Endothelial cell of umbilical vein (primary cell): ENCODE data around the gene REC8. TPM values are rescaled to one million over a fixed set of nuclear protein-coding genes. Genes with fewer than 3 reads are reported as not detected.

Source experiments
- BruUV-seq: library from RNA; stranded (reverse); fragments of 400-500 nt; replicated peaks from 2 replicates; lab custom pipeline; 2021; lab: Mats Ljungman, UMichigan
- CTCF ChIA-PET: fragments of 300-600, 350-600 bp; sonication (Branson Sonifier 250); formaldehyde crosslinking; loops from one replicate; lab custom pipeline; 2021; ENCODE audit warnings: antibody characterized with exemption, inconsistent platforms; lab: Charles Lee
- POLR2A ChIA-PET: fragments of 300-600, 350-600 bp; sonication (Branson Sonifier 250); formaldehyde crosslinking; loops from one replicate; lab custom pipeline; 2021; ENCODE audit warnings: antibody characterized with exemption, inconsistent platforms; lab: Charles Lee
- DNase-seq: peaks from one replicate; pipeline ENCODE4 v3.0.0-alpha.2; 2011; ENCODE audit warnings: low read depth, low spot score
- FAIRE-seq: peaks from 2 replicates; lab custom pipeline; 2011; peaks lifted over from hg19 to GRCh38; lab: Jason Lieb, UNC
- H2AFZ ChIP-seq: 2 replicates; pipeline ENCODE4 v1.6.0; 2012; ENCODE audit warnings: low read depth, low read length, control low read depth, inconsistent platforms
- H3K27ac ChIP-seq: 2 replicates; pipeline ENCODE4 v1.5.1; 2011; ENCODE audit warnings: low read depth, mild to moderate bottlenecking, control low read depth, low read length, moderate library complexity; ENCODE audit not compliant: insufficient read depth
- H3K27me3 ChIP-seq, 2 experiments: 2 replicates each; pipeline versions ENCODE4 v1.6.0 to v1.6.1; 2011; ENCODE audit warnings: low read length in 2 of 2, mixed read lengths in 1 of 2; ENCODE audit not compliant: control insufficient read depth in 2 of 2, insufficient read depth in 2 of 2
- H3K36me3 ChIP-seq, 2 experiments: 2 replicates in 1 of 2; 3 replicates in 1 of 2; pipeline ENCODE4 v1.5.1; 2011; ENCODE audit warnings: low read length in 2 of 2, mild to moderate bottlenecking in 1 of 2, moderate library complexity in 1 of 2; ENCODE audit not compliant: control insufficient read depth in 2 of 2, insufficient read depth in 2 of 2; ENCODE audit errors: extremely low read depth in 1 of 2
- H3K4me1 ChIP-seq: 3 replicates; pipeline ENCODE4 v1.5.1; 2011; ENCODE audit warnings: mild to moderate bottlenecking, low read length; ENCODE audit not compliant: control insufficient read depth, insufficient read depth; ENCODE audit errors: extremely low read depth
- H3K4me2 ChIP-seq: 2 replicates; pipeline ENCODE4 v1.6.1; 2011; ENCODE audit warnings: low read length, control low read depth, mixed read lengths; ENCODE audit not compliant: insufficient read depth
- H3K4me3 ChIP-seq, 3 experiments: fragments of 200-600 bp in 1 of 3; sonication (generic), shearing (Covaris generic) in 1 of 3; replicated peaks in 1 of 3; 2 replicates each; pipeline ENCODE4 v1.5.1; 2011 to 2016; ENCODE audit warnings: control low read depth in 3 of 3, low read length in 3 of 3, mild to moderate bottlenecking in 2 of 3, inconsistent platforms in 1 of 3, low read depth in 1 of 3, moderate library complexity in 1 of 3; ENCODE audit not compliant: insufficient read depth in 1 of 3
- H3K79me2 ChIP-seq: 2 replicates; pipeline ENCODE4 v1.6.0; 2012; ENCODE audit warnings: low read length, inconsistent platforms; ENCODE audit not compliant: control insufficient read depth, insufficient read depth
- H3K9ac ChIP-seq: replicated peaks from 2 replicates; pipeline ENCODE3; 2011; ENCODE audit warnings: low read length, control low read depth; ENCODE audit not compliant: insufficient read depth; ENCODE audit errors: extremely low read depth
- H3K9me1 ChIP-seq: replicated peaks from 3 replicates; pipeline ENCODE4 v1.6.0; 2011; ENCODE audit warnings: mild to moderate bottlenecking, low read length; ENCODE audit not compliant: control insufficient read depth, insufficient read depth; ENCODE audit errors: extremely low read depth
- H3K9me3 ChIP-seq: replicated peaks from 2 replicates; pipeline ENCODE4 v1.5.1; 2012; ENCODE audit warnings: low read length, inconsistent platforms; ENCODE audit not compliant: control insufficient read depth, insufficient read depth
- H4K20me1 ChIP-seq: replicated peaks from 2 replicates; pipeline ENCODE3; 2011; ENCODE audit warnings: mild to moderate bottlenecking, low read length; ENCODE audit not compliant: control insufficient read depth, insufficient read depth; ENCODE audit errors: extremely low read depth
- CTCF ChIP-seq, 2 donors: IDR thresholded peaks; 1 replicate in 1 of 2; 2 replicates in 1 of 2; pipeline ENCODE4 v1.5.1; 2011; ENCODE audit warnings: low read length in 2 of 2, mild to moderate bottlenecking in 2 of 2, moderate library complexity in 2 of 2, control low read depth in 1 of 2, inconsistent platforms in 1 of 2, low read depth in 1 of 2; ENCODE audit not compliant: insufficient read depth in 1 of 2; ENCODE audit errors: extremely low read depth in 1 of 2
- EZH2 ChIP-seq: IDR thresholded peaks from 2 replicates; pipeline ENCODE4 v1.6.1; 2012; ENCODE audit warnings: borderline replicate concordance, low read depth, mild to moderate bottlenecking, moderate library complexity, low read length, inconsistent platforms; ENCODE audit not compliant: severe bottlenecking
- FOS ChIP-seq: IDR thresholded peaks from 2 replicates; pipeline ENCODE4 v1.6.1; 2011; ENCODE audit warnings: mild to moderate bottlenecking, low read length, moderate library complexity, borderline replicate concordance; ENCODE audit not compliant: insufficient read depth
- GATA2 ChIP-seq: IDR thresholded peaks from 2 replicates; pipeline ENCODE4 v1.7.0; 2011; ENCODE audit warnings: low read depth, mild to moderate bottlenecking, moderate library complexity, mixed read lengths, low read length; ENCODE audit not compliant: insufficient read length, insufficient read depth
- JUN ChIP-seq: IDR thresholded peaks from 2 replicates; pipeline ENCODE4 v1.6.1; 2011; ENCODE audit warnings: borderline replicate concordance, low read depth; ENCODE audit not compliant: insufficient read length, insufficient read depth
- MAX ChIP-seq: IDR thresholded peaks from 2 replicates; pipeline ENCODE4 v1.6.1; 2011; ENCODE audit not compliant: insufficient read depth, insufficient read length
- MYC ChIP-seq: IDR thresholded peaks from one replicate; pipeline ENCODE4 v1.6.1; 2011; ENCODE audit warnings: mild to moderate bottlenecking, low read depth, low read length
- POLR2A ChIP-seq: IDR thresholded peaks from 2 replicates; pipeline ENCODE4 v1.6.1; 2012; ENCODE audit warnings: low read depth, mild to moderate bottlenecking, control low read depth, low read length
- POLR2AphosphoS5 ChIP-seq: IDR thresholded peaks from 2 replicates; pipeline ENCODE4 v1.6.1; 2012; ENCODE audit warnings: low read depth, mild to moderate bottlenecking, control low read depth, low read length, moderate library complexity; ENCODE audit not compliant: insufficient read depth
- dilution Hi-C: fragments of 300-500 bp; cut with MboI; formaldehyde crosslinking; loops from one replicate; pipeline ENCODE4 v1.15.0; 2019; ENCODE audit warnings: low sequenced_read_pairs; ENCODE audit not compliant: extremely low pct_ligation_motif_present
- intact Hi-C: fragments of 100-400 bp; cut with micrococcal nuclease; formaldehyde crosslinking; loops from one replicate; pipeline ENCODE4 v1.10.0; 2022
- polyA plus RNA-seq, 4 experiments: library from polyadenylated mRNA; depleted of rRNA in 3 of 4; stranded (reverse) in 3 of 4; unstranded in 1 of 4; fragments of >200 nt; gene quantifications; 2 replicates each; pipeline versions ENCODE4 v1.2.1 to v1.2.3, GENCODE V29; 2011 to 2012; ENCODE audit warnings: missing spikeins in 1 of 4
- total RNA-seq: library from RNA; stranded (reverse); gene quantifications from 2 replicates; pipeline ENCODE4 v1.2.3, GENCODE V29; 2021

Gene REC8
- total and polyA plus RNA-seq, 2 donors (not counting 3 experiments of a cell fraction or from before 2014, with no cell fraction given) = 12.5 to 33.6 TPM

GRCh38 chr14:24126939-24127338 is 44.9 kb upstream of the REC8 start:
- Histone ChIP-seq H3K9me1 (no peaks in the 10 kb centered on the region), H4K20me1 (no peaks in the 10 kb centered on the region), H3K27me3 (no peaks in the 10 kb centered on the region), H3K27ac (no peak overlapping the region), H3K4me2 (no peak overlapping the region), H3K9me3 (no peaks in the 10 kb centered on the region), H3K9ac (no peak overlapping the region), H3K4me3 (no peak overlapping the region), H3K4me1 (no peaks in the 10 kb centered on the region), H3K36me3 (peaks cover 3 to 13% of the 10 kb centered on the region in 2 experiments), H2AFZ (no peak overlapping the region), H3K79me2 (no peaks in the 10 kb centered on the region)
- DNase-seq (no peak), FAIRE-seq (no peak)
- dilution Hi-C loops = no loop called here
- CTCF ChIA-PET = interaction anchor here (0.7 to 1.3 kb wide), 3 partner anchors 10 to 68 kb away, joined by 3 to 4 read pairs (median 3); partner anchors contain the start of genes DCAF11 and NRL
- intact Hi-C loops = no loop called here
- no TSS peak for BruUV-seq
- TF ChIP-seq JUN (no peak), FOS (no peak), GATA2 (no peak), MAX (no peak), POLR2AphosphoS5 (no peak), POLR2A (no peak), CTCF (IDR thresholded peaks at IDR 0.05; ENCODE audit: extremely low read depth in 1 of 2, insufficient read depth in 1 of 2, low read depth in 1 of 2, low read length in 2 of 2) (no peak), MYC (no peak), EZH2 (no peak)
- POLR2A ChIA-PET = no interaction called here
